ENCODE results near the gene SUGCT. TPM values are rescaled to one million over a fixed set of nuclear protein-coding genes. Genes with fewer than 3 reads are reported as not detected.

The SUGCT gene
- total and polyA plus RNA-seq, 2 of the 13 experiments (the other 11 are each of a cell fraction or from before 2014, with no cell fraction given), result 10.1 to 22.2 TPM

DNA sequence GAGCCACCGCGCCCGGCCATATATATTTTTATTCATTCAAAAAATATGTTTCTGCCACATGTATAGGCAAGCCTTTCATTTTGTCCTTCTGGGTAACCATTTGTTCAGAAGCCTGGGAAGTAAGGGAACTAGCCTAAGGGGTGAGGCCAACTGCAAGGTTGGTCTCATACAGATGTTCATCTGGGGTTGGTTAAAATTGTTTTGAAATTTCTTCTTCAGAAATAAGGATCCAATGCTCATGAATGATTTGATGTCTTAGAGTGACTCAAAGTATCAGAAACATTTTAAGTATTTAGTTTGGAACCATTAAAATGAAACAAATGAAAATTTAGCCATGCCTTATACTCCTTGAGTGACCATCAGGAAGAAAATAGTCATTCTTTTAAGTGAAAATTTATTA is 397.2 kb downstream of the SUGCT start (continued):
- TF ChIP-seq, protein P1, sequence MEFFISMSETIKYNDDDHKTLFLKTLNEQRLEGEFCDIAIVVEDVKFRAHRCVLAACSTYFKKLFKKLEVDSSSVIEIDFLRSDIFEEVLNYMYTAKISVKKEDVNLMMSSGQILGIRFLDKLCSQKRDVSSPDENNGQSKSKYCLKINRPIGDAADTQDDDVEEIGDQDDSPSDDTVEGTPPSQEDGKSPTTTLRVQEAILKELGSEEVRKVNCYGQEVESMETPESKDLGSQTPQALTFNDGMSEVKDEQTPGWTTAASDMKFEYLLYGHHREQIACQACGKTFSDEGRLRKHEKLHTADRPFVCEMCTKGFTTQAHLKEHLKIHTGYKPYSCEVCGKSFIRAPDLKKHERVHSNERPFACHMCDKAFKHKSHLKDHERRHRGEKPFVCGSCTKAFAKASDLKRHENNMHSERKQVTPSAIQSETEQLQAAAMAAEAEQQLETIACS (CRISPR knock-in tag; IDR thresholded peaks at IDR 0.05), result no peak
- TF ChIP-seq ZSCAN20 (CRISPR knock-in tag; IDR thresholded peaks at IDR 0.05; ENCODE audit: borderline replicate concordance), result no peak
- TF ChIP-seq, protein P2, sequence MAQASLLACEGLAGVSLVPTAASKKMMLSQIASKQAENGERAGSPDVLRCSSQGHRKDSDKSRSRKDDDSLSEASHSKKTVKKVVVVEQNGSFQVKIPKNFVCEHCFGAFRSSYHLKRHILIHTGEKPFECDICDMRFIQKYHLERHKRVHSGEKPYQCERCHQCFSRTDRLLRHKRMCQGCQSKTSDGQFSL (CRISPR knock-in tag; IDR thresholded peaks at IDR 0.05), result no peak
- no peak for TF ChIP-seq YEATS4 (CRISPR knock-in tag; IDR thresholded peaks at IDR 0.05; ENCODE audit: borderline replicate concordance)
- TF ChIP-seq, protein P3, sequence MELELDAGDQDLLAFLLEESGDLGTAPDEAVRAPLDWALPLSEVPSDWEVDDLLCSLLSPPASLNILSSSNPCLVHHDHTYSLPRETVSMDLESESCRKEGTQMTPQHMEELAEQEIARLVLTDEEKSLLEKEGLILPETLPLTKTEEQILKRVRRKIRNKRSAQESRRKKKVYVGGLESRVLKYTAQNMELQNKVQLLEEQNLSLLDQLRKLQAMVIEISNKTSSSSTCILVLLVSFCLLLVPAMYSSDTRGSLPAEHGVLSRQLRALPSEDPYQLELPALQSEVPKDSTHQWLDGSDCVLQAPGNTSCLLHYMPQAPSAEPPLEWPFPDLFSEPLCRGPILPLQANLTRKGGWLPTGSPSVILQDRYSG (CRISPR knock-in tag; IDR thresholded peaks at IDR 0.05), result no peak
- TF ChIP-seq HCFC1 (IDR thresholded peaks at IDR 0.05; ENCODE audit: low read depth, low read length), result no peak

DNA sequence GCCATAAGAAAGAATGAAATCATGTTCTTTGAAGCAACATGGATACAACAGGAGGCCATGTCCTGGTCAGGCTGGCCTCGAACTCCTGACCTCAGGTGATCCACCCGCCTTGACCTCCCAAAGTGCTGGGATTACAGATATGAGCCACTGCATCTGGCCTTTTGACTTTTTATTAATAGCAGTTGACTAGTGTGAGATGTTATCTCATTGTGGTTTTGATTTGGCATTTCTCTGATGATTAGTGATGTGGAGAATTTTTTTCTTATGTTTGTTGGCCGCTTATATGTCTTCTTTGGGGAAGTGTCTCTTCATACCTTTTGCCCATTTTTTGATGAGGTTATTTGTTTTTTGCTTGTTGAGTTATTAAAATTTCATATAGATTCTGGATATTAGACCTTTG is 400.9 kb downstream of the SUGCT start:
- Histone ChIP-seq H3K4me3 (replicated peaks in 1 of 3; ENCODE audit: insufficient read depth in 1 of 3, low read depth in 2 of 3, low read length in 3 of 3) (no peak overlapping the region), H3K9ac (ENCODE audit: insufficient read depth, low read depth, low read length) (no peak overlapping the region), H3K27ac (ENCODE audit: extremely low read length, insufficient read depth, low read length) (no peak overlapping the region), H3K4me2 (ENCODE audit: low read depth, low read length) (no peak overlapping the region), H4K20me1 (ENCODE audit: insufficient read depth, low read length) (no peaks in the 10 kb centered on the region), H2AFZ (ENCODE audit: low read length) (no peak overlapping the region), H3K9me3 (ENCODE audit: low read length) (no peaks in the 10 kb centered on the region), H3K4me1 (ENCODE audit: insufficient read depth, low read length) (no peaks in the 10 kb centered on the region), H3K36me3 (replicated peaks in 1 of 2; ENCODE audit: control insufficient read depth in 1 of 2, insufficient read depth in 2 of 2, low read length in 2 of 2) (no peaks in the 10 kb centered on the region), H3K79me2 (ENCODE audit: insufficient read depth, low read length) (no peaks in the 10 kb centered on the region), H3K27me3 (ENCODE audit: control insufficient read depth in 1 of 2, insufficient read depth in 2 of 2, low read length in 2 of 2) (no peaks in the 10 kb centered on the region)
- in situ Hi-C loops (cut with HindIII; ENCODE audit: extremely low pct_ligation_motif_present, low pct_unique_long_range_greater_than_20kb) (no loop called here), intact Hi-C loops (cut with micrococcal nuclease; ENCODE audit: unreplicated experiment) (no loop called here)
- ChIA-PET POLR2A (no interaction called here), CTCF (ENCODE audit: low intra/inter-chr PET ratio, low total read pairs) (no interaction called here)
- BruUV-seq (replicated peaks), result no TSS peak
- no peak for DNase-seq (ENCODE audit: low spot score)
- no peak for ATAC-seq
- TF ChIP-seq ZNF766 (CRISPR knock-in tag; IDR thresholded peaks at IDR 0.05; ENCODE audit: borderline replicate concordance) (no peak), EED (CRISPR knock-in tag; IDR thresholded peaks at IDR 0.05) (no peak)
- WGBS (ENCODE audit: low lambda C conversion rate), result 100% methylated on average over 3 of the region's 3 CpGs
- no peak for FAIRE-seq
